Measurements from ENCODE around the gene REPIN1.

The REPIN1 gene

DNA sequence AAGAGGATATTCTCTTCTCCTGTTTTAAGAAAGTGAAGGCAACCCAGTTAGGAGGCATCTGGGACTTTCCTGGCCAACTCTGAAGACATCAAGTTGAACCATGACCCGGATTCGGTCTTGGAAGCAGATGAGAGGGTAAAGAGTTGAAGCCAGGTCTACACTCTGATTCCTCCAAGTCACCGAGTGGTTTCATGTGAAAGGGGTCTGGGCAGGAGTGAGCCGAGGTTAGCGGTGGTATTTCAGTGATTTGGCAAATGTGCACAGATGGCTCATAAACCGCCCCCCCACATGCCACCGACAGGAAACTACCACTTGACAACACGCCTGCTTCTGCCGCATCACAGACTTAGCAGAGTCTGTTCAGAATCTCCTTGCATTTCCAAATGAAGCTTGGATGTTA is 11.4 kb upstream of the REPIN1 start:
- TF ChIP-seq, protein P1, sequence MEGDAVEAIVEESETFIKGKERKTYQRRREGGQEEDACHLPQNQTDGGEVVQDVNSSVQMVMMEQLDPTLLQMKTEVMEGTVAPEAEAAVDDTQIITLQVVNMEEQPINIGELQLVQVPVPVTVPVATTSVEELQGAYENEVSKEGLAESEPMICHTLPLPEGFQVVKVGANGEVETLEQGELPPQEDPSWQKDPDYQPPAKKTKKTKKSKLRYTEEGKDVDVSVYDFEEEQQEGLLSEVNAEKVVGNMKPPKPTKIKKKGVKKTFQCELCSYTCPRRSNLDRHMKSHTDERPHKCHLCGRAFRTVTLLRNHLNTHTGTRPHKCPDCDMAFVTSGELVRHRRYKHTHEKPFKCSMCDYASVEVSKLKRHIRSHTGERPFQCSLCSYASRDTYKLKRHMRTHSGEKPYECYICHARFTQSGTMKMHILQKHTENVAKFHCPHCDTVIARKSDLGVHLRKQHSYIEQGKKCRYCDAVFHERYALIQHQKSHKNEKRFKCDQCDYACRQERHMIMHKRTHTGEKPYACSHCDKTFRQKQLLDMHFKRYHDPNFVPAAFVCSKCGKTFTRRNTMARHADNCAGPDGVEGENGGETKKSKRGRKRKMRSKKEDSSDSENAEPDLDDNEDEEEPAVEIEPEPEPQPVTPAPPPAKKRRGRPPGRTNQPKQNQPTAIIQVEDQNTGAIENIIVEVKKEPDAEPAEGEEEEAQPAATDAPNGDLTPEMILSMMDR (conservative IDR thresholded peaks at IDR 0.05): no peak
- no peak overlapping the region for H3K27ac ChIP-seq

DNA sequence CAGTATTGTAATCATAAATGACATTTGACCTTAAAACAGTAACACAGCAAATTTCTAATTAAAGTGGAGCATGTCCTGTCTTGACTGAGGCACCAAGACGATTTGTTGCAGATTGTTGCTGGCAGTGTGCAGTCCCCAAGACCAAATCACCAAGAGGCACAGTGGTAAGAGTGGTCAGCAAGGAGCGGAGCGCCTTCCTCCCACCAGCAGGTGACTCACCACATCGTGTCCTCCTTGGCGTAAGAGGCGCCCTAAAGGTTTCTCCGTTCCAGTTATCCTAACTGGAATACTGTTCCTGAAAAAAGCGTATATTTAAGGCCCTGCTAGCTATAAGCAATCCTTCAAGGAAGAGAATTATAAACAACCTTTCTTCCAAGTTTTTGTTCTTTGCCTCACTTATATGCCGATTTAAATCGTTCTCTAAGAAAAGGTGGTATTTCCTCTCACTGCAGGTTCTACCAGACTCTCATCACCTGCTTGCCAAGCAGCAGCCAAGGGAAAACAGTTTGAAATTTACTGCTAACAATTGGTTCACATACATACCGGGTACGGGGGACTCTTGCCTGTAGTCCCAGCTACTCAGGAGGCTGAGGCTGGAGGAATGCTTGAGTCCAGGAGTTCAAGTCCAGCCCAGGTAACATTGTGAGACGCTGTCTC is 10.7 kb upstream of the REPIN1 start:
- TF ChIP-seq, protein P1 (conservative IDR thresholded peaks at IDR 0.05): no peak
- no peak overlapping the region for H3K27ac ChIP-seq

DNA sequence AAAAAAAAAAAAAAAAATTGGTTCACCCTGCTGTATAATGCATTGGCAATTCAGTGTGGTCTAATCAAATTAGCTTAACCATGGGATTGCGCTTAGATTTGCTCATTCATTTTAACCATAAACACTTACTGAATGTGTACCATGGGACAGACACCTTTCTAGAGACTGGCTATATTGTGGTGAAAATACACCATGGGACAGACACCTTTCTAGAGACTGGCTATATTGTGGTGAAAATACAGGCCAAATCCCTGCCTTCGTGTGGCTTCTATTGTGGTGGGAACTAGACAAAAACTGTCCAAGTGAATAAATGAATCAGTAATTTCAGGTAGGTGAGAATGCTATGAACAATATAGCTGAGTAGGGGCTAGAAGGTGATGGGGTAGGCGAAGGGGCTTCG is 10.2 kb upstream of the REPIN1 start:
- TF ChIP-seq, protein P1 (conservative IDR thresholded peaks at IDR 0.05): no peak
- no peak overlapping the region for H3K27ac ChIP-seq

DNA sequence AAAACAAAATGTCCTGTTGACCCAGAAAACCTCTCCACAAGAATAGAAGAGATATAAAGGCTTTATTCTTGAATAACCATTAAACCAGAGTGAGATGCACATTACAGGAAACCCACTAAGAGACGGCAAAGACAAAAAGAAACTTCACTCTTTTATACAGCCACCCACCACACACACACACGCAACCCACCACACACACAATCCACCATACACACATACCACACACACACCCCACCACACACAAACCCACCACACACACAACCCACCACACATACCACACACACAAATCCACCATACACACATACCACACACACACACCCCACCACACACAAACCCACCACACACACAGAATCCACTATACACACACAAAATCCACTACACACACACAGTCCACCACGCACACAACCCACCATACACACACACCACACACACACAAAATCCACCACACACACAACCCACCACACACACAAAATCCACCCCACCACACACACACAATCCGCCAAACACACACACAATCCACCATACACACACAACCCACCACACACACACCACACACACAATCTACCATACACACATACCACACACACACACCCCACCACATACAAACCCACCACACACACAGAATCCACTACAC is 9.5 kb upstream of the REPIN1 start:
- TF ChIP-seq, protein P1 (conservative IDR thresholded peaks at IDR 0.05): no peak

DNA sequence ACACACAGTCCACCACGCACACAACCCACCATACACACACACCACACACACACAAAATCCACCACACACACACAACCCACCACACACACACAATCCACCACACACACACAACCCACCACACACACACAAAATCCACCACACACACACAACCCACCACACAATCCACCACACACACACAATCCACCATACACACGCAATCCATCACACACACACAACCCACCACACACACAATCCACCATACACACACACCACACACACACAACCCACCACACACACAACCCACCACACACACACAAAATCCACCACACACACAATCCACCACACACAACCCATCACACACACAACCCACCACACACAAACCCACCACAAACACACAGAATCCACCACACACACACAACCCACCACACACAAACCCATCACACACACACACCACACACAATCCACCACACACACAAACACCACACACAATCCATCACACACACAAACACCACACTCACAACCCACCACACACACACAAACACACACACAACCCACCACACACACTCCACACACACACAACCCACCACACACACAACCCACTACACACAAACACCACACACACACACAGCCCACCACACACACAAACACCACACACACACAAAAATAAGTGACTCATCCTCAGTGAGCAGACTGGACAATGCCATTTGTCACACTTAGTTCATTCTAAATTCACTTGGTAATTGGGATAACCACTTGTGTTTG is 8.8 kb upstream of the REPIN1 start:
- peak overlapping the region; percentile 9; the same call in 1 of the 2 replicates for H3K27ac ChIP-seq
- TF ChIP-seq, protein P1 (conservative IDR thresholded peaks at IDR 0.05): no peak

More for the DNA sequence above, 9.5 kb upstream of the REPIN1 start:
- H3K27ac ChIP-seq: no peak overlapping the region

DNA sequence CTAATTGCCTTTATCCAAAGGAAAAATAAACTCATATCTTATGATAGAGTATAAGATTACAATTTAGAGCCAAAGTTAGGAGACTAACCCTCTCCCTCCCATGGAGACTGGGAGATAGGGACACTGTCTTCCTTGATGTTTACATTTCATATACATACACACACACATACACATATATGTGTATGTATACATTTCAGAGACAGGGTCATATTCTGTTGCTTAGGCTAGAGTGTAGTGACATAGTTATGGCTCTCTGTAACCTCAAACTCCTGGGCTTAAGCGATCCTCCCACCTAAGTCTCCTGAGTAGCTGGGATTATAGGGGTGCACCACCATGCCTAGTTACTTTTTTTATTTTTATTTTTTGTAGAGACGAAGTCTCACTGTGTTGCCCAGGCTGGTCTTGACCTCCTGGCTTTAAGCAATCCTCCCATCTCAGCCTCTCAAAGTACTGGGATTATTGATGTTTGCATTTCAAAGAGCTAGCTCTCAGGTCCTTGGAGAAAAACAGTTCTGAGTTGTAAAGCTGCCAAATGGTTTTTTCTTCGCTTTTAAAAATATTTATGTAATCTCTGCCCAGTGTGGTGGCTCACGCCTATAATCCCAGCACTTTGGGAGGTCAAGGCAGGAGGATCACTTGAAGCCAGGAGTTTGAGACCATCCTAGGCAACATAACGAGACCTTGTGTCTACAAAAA is 8.1 kb upstream of the REPIN1 start:
- peak overlapping the region; percentile 9; the same call in 1 of the 2 replicates for H3K27ac ChIP-seq
- TF ChIP-seq, protein P1 (conservative IDR thresholded peaks at IDR 0.05): no peak

DNA sequence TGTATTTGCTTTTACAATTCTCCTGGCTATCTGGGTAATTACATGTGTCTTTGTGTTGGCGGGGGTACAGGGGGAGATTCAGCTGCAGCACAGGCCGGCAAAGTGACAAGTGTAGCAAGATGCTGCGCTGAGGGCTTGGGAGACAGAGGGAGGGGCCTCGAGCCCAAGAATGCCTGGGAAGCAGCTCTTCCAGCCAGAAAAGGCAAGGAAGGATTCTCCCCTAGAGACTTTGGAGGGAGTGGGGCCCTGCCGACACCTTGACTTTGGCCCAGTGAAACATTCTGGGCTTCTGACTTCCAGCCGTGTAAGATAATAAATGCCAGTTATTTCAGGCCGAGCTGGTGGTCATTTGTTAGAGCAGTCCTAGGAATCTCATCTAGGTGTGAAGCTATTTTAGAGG is 7.2 kb upstream of the REPIN1 start:
- H3K27ac ChIP-seq: no peak overlapping the region
- TF ChIP-seq, protein P1 (conservative IDR thresholded peaks at IDR 0.05): no peak

All from VCaP (cell line).